DOHH2 (cell line): Measurements from ENCODE around the gene LZTR1.

Experiments used
- H3F3A ChIP-seq: fragments of 200-600 bp; sonication (generic), shearing (Covaris generic); 2 replicates; pipeline ENCODE4 v1.6.0; 2016; ENCODE audit warnings: antibody characterized with exemption, mild to moderate bottlenecking; ENCODE audit not compliant: control insufficient read depth, insufficient read depth
- H3K27ac ChIP-seq: fragments of 200-600 bp; sonication (generic); 2 replicates; pipeline ENCODE4 v1.5.1; 2014; ENCODE audit warnings: low read depth, mild to moderate bottlenecking, low read length, moderate library complexity
- H3K27me3 ChIP-seq: fragments of 200-600 bp; sonication (generic); 2 replicates; pipeline ENCODE4 v1.6.1; 2014; ENCODE audit warnings: mild to moderate bottlenecking, low read length, mixed read lengths; ENCODE audit not compliant: control insufficient read depth
- H3K36me3 ChIP-seq: fragments of 200-600 bp; sonication (generic); 2 replicates; pipeline ENCODE4 v1.6.1; 2014; ENCODE audit warnings: mild to moderate bottlenecking, low read length, moderate library complexity, mixed read lengths; ENCODE audit not compliant: control insufficient read depth
- H3K4me1 ChIP-seq: fragments of 200-600 bp; sonication (generic); 2 replicates; pipeline ENCODE4 v1.6.1; 2014; ENCODE audit warnings: mild to moderate bottlenecking, low read length, mixed read lengths; ENCODE audit not compliant: control insufficient read depth
- H3K4me2 ChIP-seq: fragments of 200-600 bp; sonication (generic); 2 replicates; pipeline ENCODE4 v1.6.0; 2014; ENCODE audit warnings: mild to moderate bottlenecking, low read length, moderate library complexity
- H3K4me3 ChIP-seq: fragments of 200-600 bp; sonication (generic); 2 replicates; pipeline ENCODE4 v1.5.1; 2014; ENCODE audit warnings: mild to moderate bottlenecking, low read length, mixed read lengths
- H3K79me2 ChIP-seq: fragments of 200-600 bp; sonication (generic); 2 replicates; pipeline ENCODE4 v1.6.1; 2014; ENCODE audit warnings: mild to moderate bottlenecking, low read length, mixed read lengths; ENCODE audit not compliant: control insufficient read depth
- H3K9me2 ChIP-seq: fragments of 200-600 bp; sonication (generic); replicated peaks from 2 replicates; pipeline ENCODE4 v1.6.1; 2014; ENCODE audit warnings: mild to moderate bottlenecking, low read length, mixed read lengths; ENCODE audit not compliant: control insufficient read depth
- H3K9me3 ChIP-seq: fragments of 200-600 bp; sonication (generic); 2 replicates; pipeline ENCODE4 v1.6.1; 2014; ENCODE audit warnings: antibody characterized with exemption, low read length, mixed read lengths; ENCODE audit not compliant: control insufficient read depth, insufficient read depth
- H4K20me1 ChIP-seq: fragments of 200-600 bp; sonication (generic); 2 replicates; pipeline ENCODE4 v1.6.0; 2014; ENCODE audit warnings: low read depth, mild to moderate bottlenecking, antibody characterized with exemption, low read length, moderate library complexity; ENCODE audit not compliant: control insufficient read depth, insufficient read depth
- EZH2phosphoT487 ChIP-seq: fragments of 200-600 bp; sonication (generic); IDR thresholded peaks from 2 replicates; pipeline ENCODE4 v1.6.1; 2017; ENCODE audit warnings: borderline replicate concordance, mild to moderate bottlenecking, antibody characterized with exemption, low read length, moderate library complexity, mixed read lengths
- TF ChIP-seq, protein P1 (sequence below): fragments of 200-600 bp; sonication (generic); IDR thresholded peaks from one replicate; pipeline ENCODE4 v1.5.1; 2014; ENCODE audit warnings: antibody characterized with exemption, mild to moderate bottlenecking, low read depth, low read length; ENCODE audit not compliant: poor library complexity, severe bottlenecking

LZTR1 gene

DNA sequence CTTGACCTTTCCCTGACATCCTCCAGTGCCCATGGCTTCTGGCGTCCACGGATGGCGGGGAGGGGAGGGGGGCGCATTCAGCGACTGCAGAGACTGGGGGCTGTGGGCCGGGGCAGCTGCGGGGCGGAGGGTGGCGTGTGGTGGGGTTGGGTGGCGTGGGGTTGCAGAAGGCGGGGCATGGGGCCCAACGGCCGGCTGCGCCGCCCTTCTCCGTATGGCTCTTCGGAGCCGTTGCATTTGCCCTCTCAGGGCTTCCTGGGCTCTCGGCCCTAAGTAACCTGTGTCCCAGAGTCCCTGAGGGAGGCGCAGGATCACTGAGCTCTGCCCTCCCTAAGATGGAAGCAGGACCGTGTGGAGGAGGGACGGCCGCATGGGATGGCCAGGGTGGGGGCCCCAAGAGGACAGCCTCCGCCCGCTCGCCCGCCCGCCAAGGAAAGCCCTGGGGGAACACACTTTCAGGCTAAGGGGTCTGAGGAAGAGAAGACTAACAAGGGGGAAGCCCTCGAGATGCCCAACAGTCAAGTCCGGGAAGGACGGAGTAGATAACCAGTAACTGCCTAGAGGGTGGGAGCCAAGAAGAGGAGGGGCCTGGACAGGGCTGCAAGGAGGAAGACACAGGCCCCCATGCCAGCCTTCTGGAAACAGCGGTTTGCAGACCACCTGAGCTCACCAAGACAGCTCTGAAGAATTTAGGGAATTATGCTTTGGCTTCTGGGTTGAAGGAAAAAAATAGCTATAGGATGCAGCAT, 24.2 kb upstream of the LZTR1 start:
- TF ChIP-seq, protein P1, sequence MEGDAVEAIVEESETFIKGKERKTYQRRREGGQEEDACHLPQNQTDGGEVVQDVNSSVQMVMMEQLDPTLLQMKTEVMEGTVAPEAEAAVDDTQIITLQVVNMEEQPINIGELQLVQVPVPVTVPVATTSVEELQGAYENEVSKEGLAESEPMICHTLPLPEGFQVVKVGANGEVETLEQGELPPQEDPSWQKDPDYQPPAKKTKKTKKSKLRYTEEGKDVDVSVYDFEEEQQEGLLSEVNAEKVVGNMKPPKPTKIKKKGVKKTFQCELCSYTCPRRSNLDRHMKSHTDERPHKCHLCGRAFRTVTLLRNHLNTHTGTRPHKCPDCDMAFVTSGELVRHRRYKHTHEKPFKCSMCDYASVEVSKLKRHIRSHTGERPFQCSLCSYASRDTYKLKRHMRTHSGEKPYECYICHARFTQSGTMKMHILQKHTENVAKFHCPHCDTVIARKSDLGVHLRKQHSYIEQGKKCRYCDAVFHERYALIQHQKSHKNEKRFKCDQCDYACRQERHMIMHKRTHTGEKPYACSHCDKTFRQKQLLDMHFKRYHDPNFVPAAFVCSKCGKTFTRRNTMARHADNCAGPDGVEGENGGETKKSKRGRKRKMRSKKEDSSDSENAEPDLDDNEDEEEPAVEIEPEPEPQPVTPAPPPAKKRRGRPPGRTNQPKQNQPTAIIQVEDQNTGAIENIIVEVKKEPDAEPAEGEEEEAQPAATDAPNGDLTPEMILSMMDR = no peak
- no peak for TF ChIP-seq EZH2phosphoT487
- Histone ChIP-seq H3K4me3 (peak overlapping the region; percentile 63), H3K27me3 (peaks cover 11% of the 10 kb centered on the region), H3K36me3 (peaks cover 14% of the 10 kb centered on the region), H3K9me3 (no peaks in the 10 kb centered on the region), H3K9me2 (no peaks in the 10 kb centered on the region), H3K4me2 (peak overlapping the region; percentile 49), H3F3A (no peaks in the 10 kb centered on the region), H3K79me2 (no peaks in the 10 kb centered on the region), H4K20me1 (peaks cover 2% of the 10 kb centered on the region; the same call in 1 of the 2 replicates), H3K27ac (no peak overlapping the region), H3K4me1 (peaks cover 5% of the 10 kb centered on the region)

DNA sequence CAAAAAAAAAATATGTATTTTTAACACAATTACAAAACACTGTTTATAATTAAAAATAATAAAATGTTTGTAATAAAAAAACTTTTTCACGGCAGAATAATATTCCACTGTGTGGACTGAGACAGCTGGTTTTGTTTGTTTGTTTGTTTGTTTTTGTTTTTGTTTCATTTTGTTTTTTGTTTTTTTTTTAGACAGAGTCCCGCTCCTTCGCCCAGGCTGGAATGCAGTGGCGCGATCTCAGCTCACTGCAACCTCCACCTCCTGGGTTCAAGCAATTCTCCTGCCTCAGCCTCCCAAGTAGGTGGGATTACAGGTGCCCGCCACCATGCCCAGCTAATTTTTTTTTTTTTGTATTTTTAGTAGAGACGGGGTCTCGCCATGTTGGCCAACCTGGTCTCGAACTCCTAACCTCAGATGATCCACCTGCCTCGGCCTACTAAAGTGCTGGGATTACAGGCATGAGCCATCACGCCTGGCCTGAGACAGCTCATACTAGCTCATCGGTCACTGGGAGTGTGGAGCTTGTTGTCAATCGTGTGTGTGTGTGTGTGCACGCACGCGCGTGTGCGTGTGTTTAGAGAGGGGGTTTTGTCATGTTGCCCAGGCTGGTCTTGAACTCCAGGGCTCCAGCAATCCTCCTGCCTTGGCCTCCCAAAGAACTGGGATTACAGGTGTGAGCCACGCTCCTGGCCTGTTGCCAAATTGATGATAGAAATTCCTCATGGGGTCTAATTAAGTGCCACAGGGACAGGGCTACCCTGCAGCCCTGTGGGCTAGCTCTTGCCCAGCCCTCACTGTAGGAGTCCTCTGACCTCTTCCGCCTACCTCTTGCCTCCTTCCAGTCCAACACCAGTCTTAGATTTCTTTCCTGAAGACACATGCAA, 22.3 kb upstream of the LZTR1 start:
- Histone ChIP-seq H3K27me3 (peaks cover 23% of the 10 kb centered on the region), H3K4me2 (no peak overlapping the region), H3F3A (no peaks in the 10 kb centered on the region), H3K9me3 (no peaks in the 10 kb centered on the region), H3K79me2 (no peaks in the 10 kb centered on the region), H3K36me3 (no peaks in the 10 kb centered on the region), H3K4me1 (peaks cover 5% of the 10 kb centered on the region), H3K4me3 (no peak overlapping the region), H3K27ac (no peak overlapping the region), H4K20me1 (peaks cover 2% of the 10 kb centered on the region; the same call in 1 of the 2 replicates), H3K9me2 (no peaks in the 10 kb centered on the region)
- TF ChIP-seq, protein P1 = no peak
- no peak for TF ChIP-seq EZH2phosphoT487

DNA sequence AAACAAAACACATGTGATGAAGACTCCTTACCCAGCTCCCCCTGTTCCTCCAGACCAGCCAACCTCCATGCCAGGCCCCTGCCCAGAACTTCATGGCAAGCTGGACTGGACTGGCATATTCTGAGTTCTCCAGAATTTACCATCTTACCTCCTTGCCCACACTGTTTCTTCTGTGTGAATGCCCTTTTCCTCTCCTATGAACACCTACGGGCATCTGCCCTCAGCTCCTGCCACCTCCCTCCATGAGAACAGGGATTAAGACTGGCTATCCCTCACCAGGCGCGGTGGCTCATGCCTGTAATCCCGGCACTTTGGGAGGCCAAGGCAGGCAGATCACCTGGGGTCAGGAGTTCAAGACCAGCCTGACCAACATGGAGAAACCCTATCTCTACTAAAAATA, 21.5 kb upstream of the LZTR1 start:
- Histone ChIP-seq H3K36me3 (no peaks in the 10 kb centered on the region), H3K4me2 (no peak overlapping the region), H3K27me3 (peaks cover 28% of the 10 kb centered on the region), H4K20me1 (peaks cover 2% of the 10 kb centered on the region; the same call in 1 of the 2 replicates), H3F3A (no peaks in the 10 kb centered on the region), H3K27ac (no peak overlapping the region), H3K9me3 (no peaks in the 10 kb centered on the region), H3K4me1 (peaks cover 5% of the 10 kb centered on the region), H3K9me2 (no peaks in the 10 kb centered on the region), H3K79me2 (no peaks in the 10 kb centered on the region), H3K4me3 (no peak overlapping the region)
- no peak for TF ChIP-seq EZH2phosphoT487
- TF ChIP-seq, protein P1 = no peak
